Measurements from ENCODE around the gene VPS37D. TPM values are rescaled to one million over a fixed set of nuclear protein-coding genes. Genes with fewer than 3 reads are reported as not detected.
"Not testable (repeated sequence)": the region's sequence is repeated elsewhere in the genome, so short reads cannot be mapped to it uniquely, and the experiment has no call there.

Gene VPS37D, protein sequence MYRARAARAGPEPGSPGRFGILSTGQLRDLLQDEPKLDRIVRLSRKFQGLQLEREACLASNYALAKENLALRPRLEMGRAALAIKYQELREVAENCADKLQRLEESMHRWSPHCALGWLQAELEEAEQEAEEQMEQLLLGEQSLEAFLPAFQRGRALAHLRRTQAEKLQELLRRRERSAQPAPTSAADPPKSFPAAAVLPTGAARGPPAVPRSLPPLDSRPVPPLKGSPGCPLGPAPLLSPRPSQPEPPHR
- 4.1 and 12.2 TPM in 2 replicates for total RNA-seq

DNA sequence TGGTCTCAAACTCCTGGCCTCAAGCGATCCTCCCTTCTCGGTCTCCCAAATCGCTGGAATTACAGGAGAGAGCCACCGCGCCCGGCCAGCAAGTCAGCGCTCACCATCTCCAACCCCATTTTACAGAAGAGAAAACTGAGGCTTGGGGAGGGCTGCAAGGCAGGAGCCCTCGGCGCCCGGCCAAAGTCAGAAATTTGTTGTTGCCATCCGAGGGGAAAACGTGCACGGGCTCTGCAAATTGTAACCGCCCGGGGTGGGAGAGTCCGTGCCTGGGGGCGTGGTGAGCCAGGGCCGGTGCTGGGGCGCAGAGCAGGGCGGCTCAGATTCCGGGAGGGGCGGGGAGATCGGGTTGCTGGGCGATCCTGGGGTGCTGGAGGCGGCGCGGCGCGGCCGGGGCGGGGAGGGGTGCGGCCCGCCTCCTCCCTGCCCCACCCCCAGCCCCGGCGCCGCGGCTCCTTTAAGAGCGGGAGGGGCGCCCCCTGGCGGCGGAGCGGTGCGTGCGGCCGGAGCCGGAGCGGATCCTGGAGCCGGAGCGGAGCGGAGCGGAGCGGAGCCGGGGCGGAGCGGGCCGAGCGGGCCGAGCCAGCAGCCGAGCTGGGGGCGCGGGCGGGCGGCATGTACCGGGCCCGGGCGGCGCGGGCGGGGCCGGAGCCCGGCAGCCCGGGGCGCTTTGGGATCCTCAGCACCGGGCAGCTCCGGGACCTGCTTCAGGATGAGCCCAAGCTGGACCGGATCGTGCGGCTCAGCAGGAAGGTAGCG is at the start of gene VPS37D:
VPS37D (plus strand) TSS at position 488 of the 759 bp plus-strand sequence; CDS start at position 616, 128 bp downstream.
- DNase-seq (ENCODE audit: low read depth): no peak
- H3K4me3 ChIP-seq (ENCODE audit: low read depth, low read length): peak within 1 kb of the TSS; percentile 77
- TF ChIP-seq, protein P1, sequence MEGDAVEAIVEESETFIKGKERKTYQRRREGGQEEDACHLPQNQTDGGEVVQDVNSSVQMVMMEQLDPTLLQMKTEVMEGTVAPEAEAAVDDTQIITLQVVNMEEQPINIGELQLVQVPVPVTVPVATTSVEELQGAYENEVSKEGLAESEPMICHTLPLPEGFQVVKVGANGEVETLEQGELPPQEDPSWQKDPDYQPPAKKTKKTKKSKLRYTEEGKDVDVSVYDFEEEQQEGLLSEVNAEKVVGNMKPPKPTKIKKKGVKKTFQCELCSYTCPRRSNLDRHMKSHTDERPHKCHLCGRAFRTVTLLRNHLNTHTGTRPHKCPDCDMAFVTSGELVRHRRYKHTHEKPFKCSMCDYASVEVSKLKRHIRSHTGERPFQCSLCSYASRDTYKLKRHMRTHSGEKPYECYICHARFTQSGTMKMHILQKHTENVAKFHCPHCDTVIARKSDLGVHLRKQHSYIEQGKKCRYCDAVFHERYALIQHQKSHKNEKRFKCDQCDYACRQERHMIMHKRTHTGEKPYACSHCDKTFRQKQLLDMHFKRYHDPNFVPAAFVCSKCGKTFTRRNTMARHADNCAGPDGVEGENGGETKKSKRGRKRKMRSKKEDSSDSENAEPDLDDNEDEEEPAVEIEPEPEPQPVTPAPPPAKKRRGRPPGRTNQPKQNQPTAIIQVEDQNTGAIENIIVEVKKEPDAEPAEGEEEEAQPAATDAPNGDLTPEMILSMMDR (conservative IDR thresholded peaks at IDR 0.05; ENCODE audit: low read depth, low read length): peak; percentile 58

DNA sequence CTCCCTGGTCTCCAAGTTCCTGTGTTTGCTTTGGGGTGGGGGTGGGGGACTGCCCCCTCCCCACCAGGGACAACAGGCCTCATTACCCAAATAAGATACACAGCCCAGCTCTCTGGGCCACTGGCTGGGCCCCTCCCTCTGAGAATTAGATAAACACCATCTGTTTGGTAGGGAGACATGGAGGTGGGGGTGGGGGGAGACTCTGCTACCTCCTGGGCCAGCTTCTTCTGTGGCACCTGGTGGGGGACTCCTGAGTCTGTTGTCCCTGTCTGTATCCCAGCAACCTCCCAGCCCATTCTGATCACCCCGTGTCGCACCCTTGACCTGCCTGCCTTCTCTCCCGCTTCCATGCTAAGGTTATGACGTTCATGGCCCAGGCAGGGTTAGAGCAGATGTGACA is 49.1 kb upstream of the VPS37D start:
- TF ChIP-seq, protein P1 (conservative IDR thresholded peaks at IDR 0.05; ENCODE audit: low read depth, low read length): no peak
- no peak overlapping the region for H3K4me3 ChIP-seq (ENCODE audit: low read depth, low read length)
- no peak for DNase-seq (ENCODE audit: low read depth)

DNA sequence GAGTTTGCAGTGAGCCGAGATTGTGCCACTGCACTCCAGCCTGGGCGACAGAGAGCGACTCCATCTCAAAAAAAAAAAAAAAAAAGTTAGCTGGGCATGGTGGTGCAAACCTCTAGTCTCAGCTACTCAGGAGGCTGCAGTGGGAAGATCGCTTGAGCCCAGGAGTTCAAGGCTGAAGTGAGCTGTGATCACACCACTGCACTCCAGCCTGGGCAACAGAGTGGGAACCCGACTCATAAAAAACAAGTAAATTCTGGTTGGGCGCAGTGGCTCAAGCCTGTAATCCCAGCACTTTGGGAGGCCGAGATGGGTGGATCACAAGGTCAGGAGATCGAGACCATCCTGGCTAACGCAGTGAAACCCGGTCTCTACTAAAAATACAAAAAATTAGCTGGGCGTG is 48.2 kb upstream of the VPS37D start:
- not testable (repeated sequence) for DNase-seq (ENCODE audit: low read depth); H3K4me3 ChIP-seq (ENCODE audit: low read depth, low read length)

DNA sequence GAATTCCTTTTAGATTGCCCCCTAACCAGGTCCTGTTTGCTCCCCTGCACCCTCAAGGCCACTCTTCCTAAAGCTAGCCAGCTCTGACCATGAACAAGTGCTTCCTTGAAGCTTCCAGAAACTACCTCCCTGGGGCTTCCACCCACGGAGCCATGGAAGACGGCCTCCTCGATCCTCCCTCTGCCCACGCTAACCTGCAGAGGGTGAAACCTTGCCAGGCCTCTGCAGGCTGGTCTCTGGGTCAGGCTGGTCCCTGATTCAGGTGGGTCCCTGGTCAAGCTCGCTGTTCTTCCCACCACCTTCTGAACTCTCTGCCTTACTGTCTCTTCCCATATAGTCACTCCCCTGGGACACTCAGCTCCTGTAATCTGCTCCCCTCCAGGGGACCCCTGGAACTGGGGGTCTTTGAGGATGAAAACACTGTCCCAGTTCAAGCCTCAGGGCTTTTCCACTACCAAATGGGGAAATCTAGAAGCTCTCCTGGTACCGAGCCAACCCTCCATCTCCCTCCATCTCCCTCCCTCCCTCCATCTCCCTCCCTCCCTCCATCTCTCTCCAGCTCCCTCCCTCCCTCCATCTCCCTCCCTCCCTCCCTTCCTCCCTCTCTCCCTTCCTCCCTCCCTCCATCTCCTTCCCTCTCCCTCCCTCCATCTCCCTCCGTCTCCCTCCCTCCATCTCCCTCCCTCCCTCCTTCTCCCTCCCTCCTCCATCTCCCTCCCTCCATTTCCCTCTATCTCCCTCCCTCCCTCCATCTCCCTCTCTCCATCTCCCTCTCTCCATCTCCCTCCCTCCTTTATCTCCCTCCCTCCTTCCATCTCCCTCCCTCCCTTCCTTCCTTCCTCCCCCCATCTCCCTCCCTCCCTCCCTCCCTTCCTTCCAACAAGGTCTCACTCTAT is 46.2 kb upstream of the VPS37D start:
- TF ChIP-seq, protein P1 (conservative IDR thresholded peaks at IDR 0.05; ENCODE audit: low read depth, low read length): no peak
- H3K4me3 ChIP-seq (ENCODE audit: low read depth, low read length): no peak overlapping the region
- no peak for DNase-seq (ENCODE audit: low read depth)

DNA sequence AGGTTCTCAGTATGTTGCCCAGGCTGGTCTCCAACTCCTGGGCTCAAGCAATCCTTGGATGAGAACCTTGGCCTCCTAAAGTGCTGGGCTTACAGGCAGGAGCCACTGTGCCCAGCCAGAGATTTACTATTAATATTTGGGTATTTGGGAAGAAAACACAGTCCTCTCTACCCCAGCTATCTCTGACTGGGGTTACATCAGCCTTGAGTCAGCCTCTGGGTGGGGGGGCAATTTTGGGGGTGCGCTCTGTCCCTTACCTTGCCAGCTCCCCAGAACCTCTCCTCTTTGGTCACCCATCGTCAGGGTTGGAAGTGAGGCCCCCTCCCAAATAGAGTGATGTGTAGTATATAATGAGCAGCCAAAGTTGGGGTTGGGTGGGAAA is 45.1 kb upstream of the VPS37D start:
- no peak overlapping the region for H3K4me3 ChIP-seq (ENCODE audit: low read depth, low read length)
- no peak for DNase-seq (ENCODE audit: low read depth)
- TF ChIP-seq, protein P1 (conservative IDR thresholded peaks at IDR 0.05; ENCODE audit: low read depth, low read length): no peak

DNA sequence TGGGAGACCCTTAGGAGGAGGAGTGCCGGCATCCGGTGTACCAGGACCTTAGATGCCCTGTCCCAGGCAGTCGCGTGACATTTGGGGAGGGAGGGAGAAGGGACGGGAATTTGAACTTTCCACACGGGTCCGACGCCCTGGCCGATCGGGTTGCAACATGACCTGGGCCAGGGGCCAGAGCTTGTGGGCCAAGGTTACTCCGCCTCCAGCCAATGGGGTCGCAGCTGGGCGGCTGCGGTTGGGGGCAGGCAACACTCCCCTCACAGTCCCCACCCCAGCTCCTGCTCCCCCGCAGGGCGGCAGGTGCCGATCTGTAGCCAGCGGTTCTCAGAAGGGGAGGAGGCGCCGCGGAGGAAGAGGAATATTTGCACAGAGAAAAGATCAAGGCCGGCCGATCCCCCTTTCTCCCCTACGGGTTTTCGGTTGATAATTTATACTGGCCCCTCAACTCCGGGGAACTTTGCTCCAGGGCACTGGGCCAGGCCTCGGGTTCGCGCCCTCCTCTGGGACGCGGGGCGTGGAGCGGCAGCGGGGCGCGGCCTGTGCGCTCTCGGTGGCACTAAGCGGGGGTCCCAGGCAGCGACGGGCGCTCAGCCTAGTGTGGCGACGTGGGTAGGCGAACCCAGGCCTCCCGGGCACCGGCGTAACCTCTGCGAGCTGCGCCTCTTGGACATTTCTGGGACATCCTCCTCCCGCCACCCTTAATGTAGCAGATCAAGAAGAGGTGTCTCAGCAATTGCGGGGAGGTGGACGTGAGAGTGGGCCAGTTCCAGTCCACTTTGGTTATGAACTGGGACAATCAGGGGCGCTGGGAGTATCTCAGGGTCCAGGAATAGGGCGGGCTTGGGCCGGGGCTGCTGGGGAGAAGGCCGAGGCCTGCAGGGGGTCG is 44.5 kb upstream of the VPS37D start:
- DNase-seq (ENCODE audit: low read depth): no peak
- TF ChIP-seq, protein P1 (conservative IDR thresholded peaks at IDR 0.05; ENCODE audit: low read depth, low read length): no peak
- H3K4me3 ChIP-seq (ENCODE audit: low read depth, low read length): peak overlapping the region; percentile 56
